ENCODE results near the gene ELMOD3.
A peak's percentile ranks its signal among the peaks of the same experiment; 100 is the strongest.
"Not testable (repeated sequence)": the region's sequence is repeated elsewhere in the genome, so short reads cannot be mapped to it uniquely, and the experiment has no call there.

The ELMOD3 gene

DNA sequence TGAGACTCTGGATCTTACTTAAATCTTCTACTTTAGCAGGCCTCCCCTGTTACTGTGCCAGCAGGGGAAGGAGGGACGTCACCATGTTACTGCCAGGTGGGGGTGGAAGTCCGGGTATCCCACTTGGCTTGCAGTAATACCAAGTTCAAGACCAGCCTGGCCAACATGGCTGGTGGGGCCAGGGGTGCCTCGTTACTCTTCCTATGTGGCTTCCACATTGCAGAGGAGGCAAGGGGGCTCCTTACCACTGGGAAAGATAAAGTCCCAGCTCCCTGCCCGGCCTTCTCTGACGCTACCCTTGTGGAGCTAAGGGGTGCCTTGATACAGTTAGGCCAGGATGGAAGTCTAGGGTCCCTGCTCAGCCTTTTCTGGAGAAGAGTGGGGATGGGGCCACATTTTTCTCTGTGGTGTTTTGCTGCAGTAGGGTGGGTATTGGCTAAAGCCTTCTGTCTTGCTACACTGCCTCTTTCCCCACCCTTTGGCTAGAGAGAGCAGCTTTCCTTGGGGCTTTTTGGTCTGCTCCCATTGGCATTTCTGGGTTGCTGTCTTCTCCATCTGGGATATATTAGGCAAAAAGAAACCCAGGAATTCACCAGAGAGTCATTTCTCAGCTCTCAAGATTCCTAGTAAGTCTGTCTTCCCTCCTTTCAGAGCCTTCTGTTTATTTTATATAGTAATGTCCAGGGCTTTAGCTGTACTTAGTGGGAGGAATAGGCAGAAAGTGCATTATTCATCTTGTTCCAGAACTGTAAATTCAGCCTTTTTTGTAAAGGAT lies 21.9 kb downstream of the ELMOD3 start:
- no peak for DNase-seq (ENCODE audit: low read depth)

- no peak for DNase-seq (ENCODE audit: low read depth)
Measured at GRCh38 chr2:85377083-85377482, 22.5 kb downstream of the ELMOD3 start.

GRCh38 chr2:85378257-85378656 lies 23.7 kb downstream of the ELMOD3 start:
- DNase-seq (ENCODE audit: low read depth), result no peak

GRCh38 chr2:85380048-85380447 lies 25.5 kb downstream of the ELMOD3 start:
- no peak for DNase-seq (ENCODE audit: low read depth)

GRCh38 chr2:85383151-85383550 lies 28.6 kb downstream of the ELMOD3 start:
- not testable (repeated sequence) for DNase-seq (ENCODE audit: low read depth)

GRCh38 chr2:85383850-85384249 lies 29.3 kb downstream of the ELMOD3 start:
- DNase-seq (ENCODE audit: low read depth), result no peak

GRCh38 chr2:85385746-85386145 lies 31.2 kb downstream of the ELMOD3 start:
- DNase-seq (ENCODE audit: low read depth), result no peak

DNA sequence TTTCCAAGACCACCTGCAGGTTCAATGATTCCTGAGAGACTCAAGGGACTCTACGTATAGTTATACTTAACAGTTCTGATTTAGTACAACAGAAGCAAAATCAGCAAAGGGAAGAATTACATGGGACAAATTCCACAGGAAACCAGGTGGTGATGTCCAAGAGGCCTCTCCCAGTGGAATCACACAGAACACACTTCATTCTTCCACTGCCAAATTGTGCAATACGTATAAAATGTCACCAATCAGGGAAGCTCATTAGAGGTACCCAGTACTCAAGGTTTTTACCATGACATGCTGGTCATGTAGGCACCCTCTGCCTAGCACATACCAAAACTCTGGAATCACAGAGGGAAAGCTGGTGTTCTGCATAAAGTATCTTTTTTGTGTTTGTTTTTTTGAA lies 33.2 kb downstream of the ELMOD3 start:
- DNase-seq (ENCODE audit: low read depth), result no peak

GRCh38 chr2:85388878-85389538 lies 34.4 kb downstream of the ELMOD3 start:
- no peak for DNase-seq (ENCODE audit: low read depth)

DNA sequence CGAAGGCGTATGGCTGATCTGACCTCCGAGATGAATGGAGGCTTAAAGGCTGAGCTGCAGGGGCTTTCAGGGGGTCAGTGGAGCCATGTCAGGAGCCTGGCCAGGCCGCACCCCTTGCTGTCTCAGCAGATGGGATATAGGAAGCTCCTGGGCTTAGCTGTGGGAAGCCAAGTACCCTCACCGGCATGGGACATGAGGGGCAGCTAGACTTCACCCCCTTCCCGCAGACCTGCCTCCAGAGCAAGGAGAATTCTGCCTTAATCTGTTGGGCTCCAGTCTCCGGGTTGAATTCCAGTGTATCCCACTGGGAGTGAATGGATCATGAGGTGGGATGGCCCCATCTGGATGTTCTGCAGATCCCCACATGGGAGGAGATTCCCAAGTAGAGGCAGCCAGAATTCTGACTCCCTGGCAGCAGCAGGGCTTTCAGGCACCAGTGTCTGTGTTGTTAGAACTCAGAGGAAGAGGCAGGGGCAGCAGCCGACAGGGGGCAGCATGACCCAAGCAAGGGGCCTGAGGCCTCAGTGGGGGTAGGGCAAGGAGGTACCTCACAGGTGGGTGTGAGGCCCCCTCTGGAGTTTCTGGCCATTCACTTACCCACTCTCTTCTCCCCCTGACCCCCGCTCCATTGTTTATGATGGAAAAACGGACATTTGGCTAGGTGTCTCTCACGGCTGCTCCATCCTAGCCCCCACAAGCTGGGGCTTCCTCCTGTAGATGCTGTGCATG lies 36.5 kb downstream of the ELMOD3 start:
- DNase-seq (ENCODE audit: low read depth), result peak; percentile 61

DNA sequence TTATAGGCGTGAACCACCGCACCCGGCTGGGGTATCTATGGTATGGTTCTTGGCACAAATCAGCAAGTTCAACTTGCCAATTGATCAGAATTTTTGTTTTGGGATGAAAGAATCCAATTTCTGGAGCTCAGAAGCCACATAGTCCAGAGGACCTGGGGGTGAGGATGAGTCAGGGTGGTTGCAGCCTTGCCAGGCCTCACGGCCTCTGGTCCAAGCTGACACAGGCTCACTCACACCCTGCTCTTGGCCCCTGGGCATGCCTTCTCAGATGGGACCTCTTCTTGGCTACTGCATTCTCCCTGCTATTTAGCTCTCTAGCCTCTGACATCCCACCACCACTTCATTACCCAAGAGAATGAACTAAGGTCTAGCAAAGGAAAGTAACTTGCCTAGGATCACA lies 39.3 kb downstream of the ELMOD3 start:
- DNase-seq (ENCODE audit: low read depth), result no peak

DNA sequence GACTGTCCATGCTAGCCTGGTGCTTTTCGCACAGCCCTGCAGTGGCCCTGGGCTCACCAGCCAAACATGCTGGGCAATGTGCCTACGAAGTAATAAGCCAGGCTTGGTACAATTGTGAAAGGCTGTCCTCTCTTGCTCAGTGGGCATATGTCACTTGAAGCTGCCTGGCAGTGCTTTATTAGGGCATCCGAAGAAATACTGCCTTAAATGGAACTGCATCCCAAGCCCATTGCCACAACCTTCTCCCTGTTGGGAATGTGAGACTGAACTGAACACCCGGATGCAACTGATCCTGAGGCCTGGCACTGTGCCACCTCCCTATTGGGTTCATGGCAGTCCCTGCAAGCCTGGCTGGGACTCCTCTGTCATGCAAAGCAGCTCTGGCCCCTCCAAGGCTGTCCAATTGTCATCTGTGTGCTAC lies 39.7 kb downstream of the ELMOD3 start:
- DNase-seq (ENCODE audit: low read depth), result no peak

DNA sequence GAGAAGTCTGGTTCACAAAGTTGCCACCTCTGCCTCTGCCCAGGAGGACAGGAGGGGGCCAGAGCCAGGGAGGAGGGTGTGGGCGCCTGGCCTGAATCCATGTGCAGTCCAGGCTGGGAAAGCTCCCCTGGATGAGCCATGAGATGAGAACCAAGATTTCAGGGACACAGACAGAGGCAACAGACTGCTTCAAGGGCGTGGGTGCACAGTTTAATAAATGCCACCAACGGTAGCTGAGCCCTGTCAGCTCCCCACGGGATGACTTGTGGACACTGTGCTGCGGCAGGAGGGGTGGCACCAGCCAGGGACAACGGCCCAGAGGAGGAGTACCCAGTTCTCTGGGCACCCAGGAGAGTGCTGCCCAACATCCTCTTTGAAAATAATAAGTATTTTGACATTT lies 40.4 kb downstream of the ELMOD3 start:
- no peak for DNase-seq (ENCODE audit: low read depth)

- DNase-seq (ENCODE audit: low read depth), result no peak
Measured at GRCh38 chr2:85395912-85396475, 41.4 kb downstream of the ELMOD3 start.

GRCh38 chr2:85396531-85397470 lies 42.2 kb downstream of the ELMOD3 start:
- DNase-seq (ENCODE audit: low read depth), result no peak

GRCh38 chr2:85397925-85398331 lies 43.4 kb downstream of the ELMOD3 start:
- no peak for DNase-seq (ENCODE audit: low read depth)

DNA sequence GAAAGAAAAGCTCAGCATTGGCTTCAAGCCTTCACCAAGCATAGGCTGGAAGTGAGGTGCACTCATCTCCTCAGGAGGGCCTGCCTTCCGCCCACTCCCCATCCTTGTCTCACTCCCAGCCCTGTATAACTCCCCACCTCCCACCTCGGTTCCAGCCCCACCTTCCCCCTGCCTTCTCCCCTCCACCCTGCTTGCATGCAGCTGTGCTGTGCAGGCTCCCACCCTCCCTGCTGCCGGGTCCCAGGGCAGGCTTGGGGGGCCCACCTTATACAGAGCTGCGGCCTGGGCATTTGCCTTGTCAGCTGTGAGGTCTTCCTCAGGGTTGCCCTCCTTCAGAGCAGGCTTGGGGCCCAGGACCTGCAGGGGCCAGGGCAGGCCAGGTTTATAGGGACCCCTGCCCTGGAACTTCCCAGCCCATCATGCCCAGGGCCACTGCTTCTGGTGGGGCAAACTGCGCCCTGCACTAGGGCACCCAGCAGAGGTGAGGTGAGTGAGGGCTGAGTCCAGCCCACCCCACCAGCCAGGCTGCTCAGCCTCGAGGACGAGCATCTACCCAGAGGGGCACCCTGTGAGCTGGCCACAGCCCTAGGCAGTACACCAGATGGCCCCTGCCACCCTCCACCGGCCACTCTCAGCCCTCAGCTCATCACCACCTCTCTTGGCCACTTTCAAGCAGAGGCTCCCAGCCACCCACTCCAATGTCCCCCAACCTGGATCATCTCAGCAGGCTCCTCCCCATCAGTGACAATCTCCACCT lies 44.0 kb downstream of the ELMOD3 start:
- no peak for DNase-seq (ENCODE audit: low read depth)

DNA sequence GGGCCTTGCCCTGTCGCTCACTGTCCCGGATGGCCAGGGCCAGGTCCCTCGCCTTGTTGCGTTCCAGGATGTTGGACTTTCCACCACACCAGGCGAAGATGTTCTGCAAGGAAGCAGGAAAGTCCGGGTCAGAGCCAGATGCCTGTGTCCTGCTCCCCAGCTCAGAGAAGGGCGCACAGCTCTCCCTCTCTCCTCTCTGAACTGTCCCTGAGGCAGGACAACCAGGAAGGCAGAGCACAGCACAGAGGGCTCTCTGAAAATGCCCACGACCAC lies 44.5 kb downstream of the ELMOD3 start:
- no peak for DNase-seq (ENCODE audit: low read depth)

GRCh38 chr2:85400023-85400422 lies 45.5 kb downstream of the ELMOD3 start:
- DNase-seq (ENCODE audit: low read depth), result no peak

- DNase-seq (ENCODE audit: low read depth), result no peak
Measured at GRCh38 chr2:85400541-85401463, 46.2 kb downstream of the ELMOD3 start.
